ENCODE data around the gene CNST.

Gene CNST

GRCh38 chr1:246617156-246617555 is 50.9 kb downstream of the CNST start:
- H3K4me3 ChIP-seq (replicated peaks in 1 of 2; ENCODE audit: low read depth in 2 of 2, low read length in 2 of 2) = no peak overlapping the region
- no peak for DNase-seq (ENCODE audit: low read depth in 2 of 2)
- TF ChIP-seq CTCF (IDR thresholded peaks at IDR 0.05; ENCODE audit: low read depth, low read length) = no peak

GRCh38 chr1:246617768-246618167 is 51.5 kb downstream of the CNST start:
- no peak for DNase-seq (ENCODE audit: low read depth in 2 of 2)
- no peak overlapping the region for H3K4me3 ChIP-seq (replicated peaks in 1 of 2; ENCODE audit: low read depth in 2 of 2, low read length in 2 of 2)
- no peak for TF ChIP-seq CTCF (IDR thresholded peaks at IDR 0.05; ENCODE audit: low read depth, low read length)

- no peak for TF ChIP-seq CTCF (IDR thresholded peaks at IDR 0.05; ENCODE audit: low read depth, low read length)
- DNase-seq (ENCODE audit: low read depth in 2 of 2) = no peak
- H3K4me3 ChIP-seq (replicated peaks in 1 of 2; ENCODE audit: low read depth in 2 of 2, low read length in 2 of 2) = no peak overlapping the region
Observed at GRCh38 chr1:246618240-246618808, 52.1 kb downstream of the CNST start.

- DNase-seq (ENCODE audit: low read depth in 2 of 2) = no peak
- no peak overlapping the region for H3K4me3 ChIP-seq (replicated peaks in 1 of 2; ENCODE audit: low read depth in 2 of 2, low read length in 2 of 2)
- no peak for TF ChIP-seq CTCF (IDR thresholded peaks at IDR 0.05; ENCODE audit: low read depth, low read length)
Observed at GRCh38 chr1:246622035-246622652, 55.9 kb downstream of the CNST start.

GRCh38 chr1:246624091-246624490 is 57.8 kb downstream of the CNST start:
- TF ChIP-seq CTCF (IDR thresholded peaks at IDR 0.05; ENCODE audit: low read depth, low read length) = no peak
- no peak overlapping the region for H3K4me3 ChIP-seq (replicated peaks in 1 of 2; ENCODE audit: low read depth in 2 of 2, low read length in 2 of 2)
- no peak for DNase-seq (ENCODE audit: low read depth in 2 of 2)

- no peak for DNase-seq (ENCODE audit: low read depth in 2 of 2)
- no peak for TF ChIP-seq CTCF (IDR thresholded peaks at IDR 0.05; ENCODE audit: low read depth, low read length)
- H3K4me3 ChIP-seq (replicated peaks in 1 of 2; ENCODE audit: low read depth in 2 of 2, low read length in 2 of 2) = no peak overlapping the region
Observed at GRCh38 chr1:246629030-246629429, 62.8 kb downstream of the CNST start.

GRCh38 chr1:246629976-246630375 is 63.7 kb downstream of the CNST start:
- no peak overlapping the region for H3K4me3 ChIP-seq (replicated peaks in 1 of 2; ENCODE audit: low read depth in 2 of 2, low read length in 2 of 2)

More at GRCh38 chr1:246629976-246630375, 63.7 kb downstream of the CNST start:
- DNase-seq (ENCODE audit: low read depth in 2 of 2) = no peak
- TF ChIP-seq CTCF (IDR thresholded peaks at IDR 0.05; ENCODE audit: low read depth, low read length) = no peak
